Umbilical cord (tissue), 1 donor: ENCODE measurements around the gene GTPBP8. TPM values are rescaled to one million over a fixed set of nuclear protein-coding genes. Genes with fewer than 3 reads are reported as not detected.

Experiments
- total RNA-seq: library from RNA; depleted of rRNA; stranded (reverse); fragments of >200 nt; gene quantifications from one replicate; pipeline ENCODE4 v1.2.3, GENCODE V29; 2014; ENCODE audit warnings: low replicate concordance; ENCODE audit not compliant: insufficient read depth

GTPBP8 gene
- total RNA-seq, 1 donor from 2014 or later: 29.9 TPM

Other genes with a start within 250 kb of the GTPBP8 start
- not detected for gene CD200R1L, start 144.1 kb upstream of the GTPBP8 start, total RNA-seq
- gene CD200R1, start 15.9 kb upstream of the GTPBP8 start, total RNA-seq: 14.2 TPM
- gene BOC, start 220.6 kb downstream of the GTPBP8 start, total RNA-seq: 65.5 TPM